Left ventricle myocardium superior (tissue), 1 donor: Measurements from ENCODE around the gene RRP12. TPM values are rescaled to one million over a fixed set of nuclear protein-coding genes. Genes with fewer than 3 reads are reported as not detected.
A peak's percentile ranks its signal among the peaks of the same experiment; 100 is the strongest.

Source experiments
- ATAC-seq: fragments of 200-7000 bp; cut with Tn5 transposase; one replicate; pipeline ENCODE4 v1.9.1; 2020; ENCODE audit warnings: mild to moderate bottlenecking, moderate library complexity
- DNase-seq: peaks from one replicate; pipeline ENCODE4 v3.0.0-alpha.2; 2020
- intact Hi-C: fragments of 100-400 bp; cut with micrococcal nuclease; formaldehyde crosslinking; loops from one replicate; pipeline ENCODE4 v1.11.0; 2022
- total RNA-seq: library from RNA; stranded (reverse); fragmentation: NEBNext Ultra II Directional; extraction: Animal tissue kit (Norgen Biotek cat#: 25700); gene quantifications from one replicate; pipeline ENCODE4 v1.2.1, GENCODE V29; 2021
- donor health status: DM: no; HTN: yes; CAD: no; lungs with severe emphysema.

The RRP12 gene
- total RNA-seq, 1 donor from 2014 or later, result 11.6 TPM

DNA sequence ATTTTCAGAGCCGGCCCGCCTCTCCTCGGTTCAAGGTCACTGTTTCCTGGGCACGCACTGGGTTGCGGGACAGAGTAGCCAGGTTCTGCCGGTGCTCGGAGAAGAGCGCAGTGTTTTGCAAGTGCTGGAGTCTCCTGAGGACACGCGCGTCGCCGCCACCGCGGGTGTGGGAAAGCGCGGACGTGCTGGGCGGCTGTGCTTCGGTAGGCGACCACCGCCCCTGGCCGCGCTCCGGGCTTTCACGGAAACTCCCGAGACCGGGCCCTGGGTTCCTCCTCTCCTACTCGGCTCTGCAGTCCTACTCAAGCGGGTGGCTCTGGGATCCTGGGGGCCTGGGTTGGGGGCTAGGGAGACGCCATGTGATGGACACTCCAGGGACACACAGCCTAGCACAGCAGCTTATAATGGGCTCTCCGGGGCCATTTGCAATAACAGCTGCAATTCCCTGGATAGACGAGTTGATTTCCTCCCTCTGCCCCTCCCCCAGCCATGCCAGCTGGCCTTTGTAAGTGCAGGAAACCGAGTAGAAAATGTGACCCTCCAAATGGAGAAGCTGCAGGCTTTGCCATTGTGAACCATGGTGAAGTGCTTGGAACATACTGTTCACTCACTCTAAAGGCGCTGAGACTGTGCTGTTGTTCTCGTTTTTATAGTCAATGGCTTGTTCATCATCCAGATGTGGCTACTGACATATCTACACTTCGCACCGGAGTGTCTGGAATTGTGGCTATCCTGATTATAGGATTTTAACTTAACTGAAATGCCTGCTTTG, 79.9 kb downstream of the RRP12 start:
- peak; percentile 10 for ATAC-seq
- DNase-seq, result peak; percentile 64
- intact Hi-C loops, result no loop called here

DNA sequence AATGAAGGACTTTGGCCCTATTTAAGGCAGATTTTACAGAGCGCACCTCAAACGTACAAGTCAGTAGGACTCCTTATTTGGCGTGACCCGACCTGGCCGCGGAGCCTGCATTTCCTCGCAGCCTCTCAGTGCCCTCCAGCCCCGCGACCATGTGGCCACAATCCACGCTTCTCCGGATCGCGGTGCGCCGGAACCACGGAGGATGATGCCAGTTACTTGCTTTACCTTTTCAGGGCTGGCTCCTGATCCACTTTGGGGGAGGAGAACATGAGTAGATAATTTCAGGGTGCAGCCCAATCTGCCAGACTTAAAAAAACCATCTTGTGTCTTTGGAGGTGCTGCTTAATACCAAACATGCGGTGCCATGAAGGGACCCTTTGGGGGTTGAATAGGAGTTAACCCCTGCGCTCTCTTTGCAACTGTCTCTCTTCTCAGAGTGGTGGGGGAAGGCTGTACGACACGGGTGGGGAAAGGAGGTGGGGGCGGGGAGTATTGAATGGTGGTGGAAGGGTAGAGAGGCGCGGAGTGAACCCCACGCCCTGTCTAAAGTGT, 80.6 kb downstream of the RRP12 start:
- peak; percentile 36 for DNase-seq
- intact Hi-C loops, result no loop called here
- ATAC-seq, result no peak

DNA sequence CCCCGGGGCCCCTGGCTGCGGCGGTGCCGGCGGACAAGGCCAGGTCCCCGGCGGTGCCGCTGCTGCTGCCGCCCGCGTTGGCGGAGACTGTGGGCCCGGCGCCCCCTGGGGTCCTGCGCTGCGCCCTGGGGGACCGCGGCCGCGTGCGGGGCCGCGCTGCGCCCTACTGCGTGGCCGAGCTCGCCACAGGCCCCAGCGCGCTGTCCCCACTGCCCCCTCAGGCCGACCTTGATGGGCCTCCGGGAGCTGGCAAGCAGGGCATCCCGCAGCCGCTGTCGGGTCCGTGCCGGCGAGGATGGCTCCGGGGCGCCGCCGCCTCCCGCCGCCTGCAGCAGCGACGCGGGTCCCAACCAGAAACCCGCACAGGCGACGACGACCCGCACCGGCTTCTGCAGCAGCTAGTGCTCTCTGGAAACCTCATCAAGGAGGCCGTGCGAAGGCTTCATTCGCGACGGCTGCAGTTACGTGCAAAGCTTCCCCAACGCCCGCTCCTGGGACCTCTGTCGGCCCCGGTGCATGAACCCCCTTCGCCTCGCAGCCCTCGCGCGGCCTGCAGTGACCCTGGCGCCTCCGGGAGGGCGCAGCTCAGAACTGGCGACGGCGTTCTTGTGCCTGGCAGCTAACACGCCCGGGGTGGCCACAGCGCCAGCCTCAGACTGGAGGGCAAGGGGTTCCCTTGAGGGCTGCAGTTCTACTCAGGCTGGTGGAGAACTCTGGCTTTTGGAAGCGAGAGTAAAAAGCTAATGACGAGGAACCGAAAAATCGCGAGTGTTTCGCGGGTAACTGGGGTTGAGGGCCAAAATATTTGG, 81.3 kb downstream of the RRP12 start:
- DNase-seq (peak; percentile 79), ATAC-seq (peak; percentile 57)
- intact Hi-C loops, result no loop called here

DNA sequence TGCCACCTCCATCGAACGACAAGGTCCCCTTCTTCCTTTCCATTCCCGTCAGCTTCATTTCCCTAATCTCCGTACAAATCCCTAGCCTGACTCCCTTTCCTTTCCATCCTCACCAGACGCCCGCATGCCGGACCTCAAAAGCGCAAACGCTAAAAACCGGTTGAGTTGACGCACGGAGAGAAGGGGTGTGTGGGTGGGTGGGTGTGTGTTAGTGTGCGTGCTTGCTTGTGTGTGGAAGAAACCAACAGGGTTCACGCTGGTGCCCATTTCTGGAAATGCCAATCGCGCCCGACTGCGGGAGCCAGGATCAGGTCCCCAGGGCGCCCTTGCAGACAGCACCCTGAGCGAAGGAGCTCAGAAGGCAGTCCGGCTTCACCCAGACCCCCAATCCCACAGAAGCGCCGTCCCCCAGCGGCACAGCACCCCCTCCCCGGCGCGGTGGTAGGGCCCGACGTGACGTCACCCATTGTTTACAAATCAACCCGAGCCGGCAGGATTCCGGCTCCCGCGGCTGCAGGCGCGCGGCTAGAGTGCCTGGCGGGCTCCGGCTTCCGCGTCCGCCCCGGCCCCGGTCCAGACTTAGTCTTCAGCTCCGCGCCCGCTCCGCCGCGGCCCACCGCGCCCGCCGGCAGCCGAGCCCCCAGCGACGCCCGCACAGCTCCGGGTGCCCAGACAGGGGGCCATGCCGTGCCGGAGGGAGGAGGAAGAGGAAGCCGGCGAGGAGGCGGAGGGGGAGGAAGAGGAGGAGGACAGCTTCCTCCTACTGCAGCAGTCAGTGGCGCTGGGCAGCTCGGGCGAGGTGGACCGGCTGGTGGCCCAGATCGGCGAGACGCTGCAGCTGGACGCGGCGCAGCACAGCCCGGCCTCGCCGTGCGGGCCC, 82.1 kb downstream of the RRP12 start, which contains the start of gene FRAT1:
TSS of gene FRAT1 (plus strand) at position 500 of the 880 bp plus-strand sequence. CDS start at position 683, 183 bp downstream.
- intact Hi-C loops, result no loop called here
- ATAC-seq, result peak; percentile 86
- DNase-seq, result peak; percentile 96

DNA sequence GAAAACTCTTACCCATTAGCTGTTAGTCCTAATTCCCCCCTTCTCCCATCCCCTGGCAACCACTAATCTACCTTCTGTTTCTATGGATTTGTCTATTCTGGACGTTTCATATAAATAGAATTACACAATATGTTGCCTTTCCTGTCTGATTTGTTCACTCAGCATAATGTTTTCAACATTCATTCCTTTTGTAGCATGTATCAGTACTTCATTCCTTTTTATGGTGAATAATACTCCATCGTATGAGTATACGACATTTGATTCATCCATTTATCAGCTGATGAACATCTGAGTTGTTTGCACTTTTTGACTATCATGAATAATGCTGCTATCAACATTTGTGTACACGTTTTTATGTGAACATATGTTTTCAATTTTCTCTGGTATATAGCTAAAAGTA, 86.5 kb downstream of the RRP12 start:
- ATAC-seq, result no peak
- DNase-seq, result no peak
- intact Hi-C loops, result no loop called here

DNA sequence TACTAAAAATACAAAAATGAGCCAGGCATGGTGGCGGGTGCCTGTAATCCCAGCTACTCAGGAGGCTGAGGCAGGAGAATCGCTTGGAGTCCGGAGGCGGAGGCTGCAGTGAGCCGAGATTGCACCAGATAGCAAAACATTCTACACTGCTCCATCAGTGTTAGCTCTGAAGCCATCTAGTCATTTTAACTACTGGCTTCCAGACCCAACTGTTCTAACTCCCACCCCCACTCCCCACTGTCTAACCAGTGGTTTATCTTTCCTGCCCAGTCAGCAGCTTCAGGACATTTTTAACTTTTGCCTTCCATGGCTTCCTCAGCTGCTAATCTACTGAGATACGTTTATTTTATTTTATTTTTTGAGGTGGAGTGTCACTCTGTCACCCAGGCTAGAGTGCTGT, 88.2 kb downstream of the RRP12 start:
- intact Hi-C loops, result no loop called here
- ATAC-seq (no peak), DNase-seq (no peak)

DNA sequence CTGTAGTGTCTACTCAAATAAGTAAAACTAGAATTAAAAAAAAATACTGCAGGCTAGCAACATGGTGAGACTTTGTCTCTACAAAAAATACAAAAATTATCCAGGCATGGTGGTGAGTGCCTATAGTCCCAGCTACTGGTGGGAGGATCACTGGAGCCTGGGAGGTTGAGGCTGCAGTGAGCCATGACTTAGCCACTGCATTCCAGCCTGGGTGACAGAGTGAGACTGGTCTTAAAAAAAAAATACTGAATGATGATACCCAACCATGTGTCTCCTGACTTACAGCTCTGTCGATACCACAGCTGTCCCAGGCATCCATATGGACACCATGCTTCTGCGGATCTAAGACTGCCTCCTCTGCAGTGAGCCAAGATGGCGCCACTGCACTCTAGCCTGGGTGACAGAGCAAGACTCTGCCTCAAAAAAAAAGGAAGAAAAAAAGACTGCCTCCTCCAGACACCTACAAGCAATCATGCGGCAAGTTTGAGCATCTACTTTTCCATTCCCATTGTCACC, 90.0 kb downstream of the RRP12 start:
- intact Hi-C loops, result no loop called here
- ATAC-seq (no peak), DNase-seq (no peak)

DNA sequence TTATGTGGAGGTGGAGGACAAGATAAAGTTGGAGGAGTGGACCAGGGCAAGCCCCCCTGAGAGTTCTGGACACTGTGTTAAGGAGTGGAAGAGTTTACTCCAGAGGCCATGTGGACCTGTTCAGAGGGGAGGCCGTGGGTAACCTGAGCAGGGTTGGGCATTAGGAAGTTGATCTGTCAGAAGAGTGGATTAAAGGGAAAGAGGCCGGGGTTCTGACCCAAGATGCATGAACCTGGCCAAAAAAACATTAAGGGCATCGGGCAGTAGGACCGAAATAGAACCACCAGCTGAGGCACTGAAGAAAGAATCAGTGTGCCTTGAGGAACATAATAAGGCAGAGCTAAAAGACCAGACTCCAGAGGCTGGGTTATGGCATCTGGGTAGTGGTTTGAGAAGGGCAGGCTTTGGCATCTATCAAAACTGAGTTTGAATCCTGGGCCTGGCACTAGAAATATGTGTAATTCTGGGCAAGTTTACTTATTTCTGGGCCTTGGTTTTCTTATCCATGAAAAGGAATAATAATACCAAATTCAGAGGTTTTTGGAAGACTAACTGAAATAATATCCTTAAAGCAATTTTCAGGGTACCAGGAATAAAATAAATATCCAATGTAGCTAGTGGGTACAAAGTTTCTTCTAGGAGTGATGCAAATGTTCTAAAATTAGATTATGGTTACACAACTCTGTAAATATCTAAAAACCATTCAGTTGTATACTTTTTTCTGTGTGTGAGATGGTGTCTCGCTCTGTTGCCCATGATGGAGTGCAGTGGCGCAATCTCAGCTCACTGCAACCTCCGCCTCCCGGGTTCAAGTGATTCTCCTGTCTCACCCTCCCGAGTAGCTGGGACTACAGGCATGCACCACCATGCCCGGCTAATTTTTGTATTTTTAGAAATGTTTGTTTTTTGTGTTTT, 93.0 kb downstream of the RRP12 start:
- intact Hi-C loops, result no loop called here
- ATAC-seq, result no peak
- DNase-seq, result no peak

DNA sequence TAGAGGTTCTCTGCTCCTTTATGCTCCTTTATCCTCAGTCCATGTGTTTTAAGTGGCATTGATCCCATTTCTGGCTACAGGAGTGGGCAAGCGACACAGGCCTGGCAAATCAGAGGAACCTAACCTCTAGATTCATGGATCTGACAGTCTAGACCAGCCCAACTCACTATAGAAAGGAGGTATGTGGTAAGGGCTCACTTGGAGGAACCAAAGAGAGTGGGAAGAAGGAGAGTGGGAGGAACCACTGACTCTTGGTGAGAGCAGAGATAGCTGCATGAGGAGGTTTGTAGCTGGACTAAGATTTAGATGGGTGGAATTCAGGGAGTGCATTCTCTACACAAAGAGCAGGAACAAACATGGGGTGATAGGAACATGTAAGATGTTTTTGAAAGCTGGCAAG, 93.7 kb downstream of the RRP12 start:
- intact Hi-C loops, result no loop called here
- no peak for DNase-seq
- ATAC-seq, result no peak

Other genes with a start within 250 kb of the RRP12 start
- gene SLIT1, start 215.4 kb downstream of the RRP12 start, total RNA-seq, result 0.17 TPM
- gene ARHGAP19, start 108.7 kb downstream of the RRP12 start, total RNA-seq, result 3.3 TPM
- 6.8 TPM for gene FRAT1, start 82.1 kb downstream of the RRP12 start, total RNA-seq
- 9.0 TPM for gene FRAT2, start 66.6 kb downstream of the RRP12 start, total RNA-seq
- 234 TPM for gene PGAM1, start 24.9 kb upstream of the RRP12 start, total RNA-seq
- gene EXOSC1, start 44.7 kb upstream of the RRP12 start, total RNA-seq, result 14.7 TPM
- gene ZDHHC16, start 44.8 kb upstream of the RRP12 start, total RNA-seq, result 22.2 TPM
- 38.4 TPM for gene MMS19, start 97.1 kb upstream of the RRP12 start, total RNA-seq
- 28.1 TPM for gene UBTD1, start 97.6 kb upstream of the RRP12 start, total RNA-seq
- 318 TPM for gene ANKRD2, start 171.4 kb upstream of the RRP12 start, total RNA-seq
- 11.9 TPM for gene HOGA1, start 183.0 kb upstream of the RRP12 start, total RNA-seq
- gene C10orf62, start 188.4 kb upstream of the RRP12 start, total RNA-seq, result 0.35 TPM
- gene MORN4, start 232.2 kb upstream of the RRP12 start, total RNA-seq, result 8.7 TPM
- gene PI4K2A, start 239.3 kb upstream of the RRP12 start, total RNA-seq, result 10.2 TPM